WTC11 (cell line): ENCODE results near the gene ASB2. TPM values are rescaled to one million over a fixed set of nuclear protein-coding genes. Genes with fewer than 3 reads are reported as not detected.

Experiments used
- ATAC-seq: fragments of 200-7000 bp; cut with Tn5 transposase; 2 replicates; pipeline ENCODE4 v1.10.0; 2021; ENCODE audit warnings: mild to moderate bottlenecking, moderate library complexity
- CTCF ChIA-PET: fragments of 300-600 bp; sonication (Branson Sonifier 250); formaldehyde crosslinking; loops from one replicate; lab custom pipeline; 2021; ENCODE audit warnings: antibody characterized with exemption; lab: Charles Lee
- POLR2A ChIA-PET: fragments of 350-600 bp; sonication (Branson Sonifier 250); formaldehyde crosslinking; loops from one replicate; lab custom pipeline; 2021; ENCODE audit warnings: antibody characterized with exemption; lab: Charles Lee
- DNase-seq: peaks from one replicate; pipeline ENCODE4 v3.0.0; 2021; ENCODE audit warnings: low spot score
- H3K27ac Mint-ChIP-seq: 2 replicates; pipeline ENCODE4 v1.8.0; 2021; ENCODE audit warnings: mixed read lengths
- H3K27me3 Mint-ChIP-seq: 2 replicates; pipeline ENCODE4 v1.8.0; 2021; ENCODE audit warnings: low read depth, mild to moderate bottlenecking, moderate library complexity, mixed read lengths
- H3K36me3 Mint-ChIP-seq: 2 replicates; pipeline ENCODE4 v1.8.0; 2021; ENCODE audit warnings: mixed read lengths
- H3K4me1 Mint-ChIP-seq: 2 replicates; pipeline ENCODE4 v1.8.0; 2022; ENCODE audit warnings: mixed read lengths
- H3K4me3 Mint-ChIP-seq: 2 replicates; pipeline ENCODE4 v1.8.0; 2021; ENCODE audit warnings: mild to moderate bottlenecking, moderate library complexity, mixed read lengths
- H3K9me3 Mint-ChIP-seq: 2 replicates; pipeline ENCODE4 v1.8.0; 2021; ENCODE audit warnings: mixed read lengths
- AR ChIP-seq: fragments of 250-450 bp; sonication (Bioruptor Pico); IDR thresholded peaks from 2 replicates; pipeline ENCODE4 v1.9.0; 2021; ENCODE audit warnings: mild to moderate bottlenecking
- ARID4B ChIP-seq: sonication (generic); formaldehyde crosslinking; IDR thresholded peaks from 2 replicates; pipeline ENCODE4 v1.8.0; 2023; ENCODE audit warnings: missing genetic modification reagents, mild to moderate bottlenecking, borderline replicate concordance
- CBFB ChIP-seq: sonication (generic); formaldehyde crosslinking; IDR thresholded peaks from 2 replicates; pipeline ENCODE4 v1.8.1; 2022; ENCODE audit warnings: mild to moderate bottlenecking, low read depth, missing genetic modification reagents
- CREB1 ChIP-seq: sonication (generic); formaldehyde crosslinking; IDR thresholded peaks from 2 replicates; pipeline ENCODE4 v1.8.0; 2023; ENCODE audit warnings: mild to moderate bottlenecking, missing genetic modification reagents
- JUN ChIP-seq: sonication (generic); formaldehyde crosslinking; IDR thresholded peaks from 2 replicates; pipeline ENCODE4 v1.8.0; 2023; ENCODE audit warnings: mild to moderate bottlenecking, missing genetic modification reagents
- KAT7 ChIP-seq: sonication (generic); formaldehyde crosslinking; IDR thresholded peaks from 2 replicates; pipeline ENCODE4 v1.8.1; 2023; ENCODE audit warnings: missing genetic modification reagents, mild to moderate bottlenecking, borderline replicate concordance
- MXD4 ChIP-seq: fragments of 250-450 bp; sonication (Bioruptor Pico); IDR thresholded peaks from 2 replicates; pipeline ENCODE4 v1.8.0; 2021; ENCODE audit warnings: mild to moderate bottlenecking, moderate library complexity, borderline replicate concordance
- PRRX2 ChIP-seq: fragments of 250-450 bp; sonication (Bioruptor Pico); IDR thresholded peaks from 2 replicates; pipeline ENCODE4 v1.8.0; 2021; ENCODE audit warnings: mild to moderate bottlenecking
- RELA ChIP-seq: sonication (generic); formaldehyde crosslinking; IDR thresholded peaks from 2 replicates; pipeline ENCODE4 v1.8.1; 2022; ENCODE audit warnings: missing genetic modification reagents, mild to moderate bottlenecking, borderline replicate concordance
- SMAD4 ChIP-seq: sonication (generic); formaldehyde crosslinking; IDR thresholded peaks from 2 replicates; pipeline ENCODE4 v1.8.0; 2022; ENCODE audit warnings: mild to moderate bottlenecking, missing genetic modification reagents
- SP1 ChIP-seq: sonication (generic); formaldehyde crosslinking; conservative IDR thresholded peaks from 2 replicates; pipeline ENCODE4 v1.8.1; 2022; ENCODE audit warnings: missing genetic modification reagents
- ZBTB21 ChIP-seq: sonication (generic); formaldehyde crosslinking; IDR thresholded peaks from 2 replicates; pipeline ENCODE4 v1.8.1; 2023; ENCODE audit warnings: mild to moderate bottlenecking, missing genetic modification reagents, borderline replicate concordance
- ZMAT4 ChIP-seq: fragments of 250-450 bp; sonication (Bioruptor Pico); IDR thresholded peaks from 2 replicates; pipeline ENCODE4 v1.9.0; 2021; ENCODE audit warnings: mild to moderate bottlenecking
- ZNF232 ChIP-seq: sonication (generic); formaldehyde crosslinking; IDR thresholded peaks from 2 replicates; pipeline ENCODE4 v1.8.0; 2022; ENCODE audit warnings: mild to moderate bottlenecking, missing genetic modification reagents
- ZSCAN18 ChIP-seq: fragments of 250-450 bp; sonication (Bioruptor Pico); IDR thresholded peaks from 2 replicates; pipeline ENCODE4 v2.1.2; 2022; ENCODE audit warnings: mild to moderate bottlenecking, moderate library complexity
- total RNA-seq: library from RNA; stranded (reverse); gene quantifications from 3 replicates; pipeline ENCODE4 v1.2.3, GENCODE V29; 2021
- TF ChIP-seq, protein P1 (sequence below): sonication (generic); formaldehyde crosslinking; IDR thresholded peaks from 2 replicates; pipeline ENCODE4 v1.8.1; 2023; ENCODE audit warnings: mild to moderate bottlenecking, missing genetic modification reagents, moderate library complexity
- TF ChIP-seq, protein P2 (sequence below): fragments of 200-600 bp; IDR thresholded peaks from 2 replicates; pipeline ENCODE4 v1.8.0; 2022; ENCODE audit warnings: antibody characterized with exemption
- TF ChIP-seq, protein P3 (sequence below): sonication (generic); formaldehyde crosslinking; IDR thresholded peaks from 2 replicates; pipeline ENCODE4 v1.8.1; 2022; ENCODE audit warnings: low read depth, mild to moderate bottlenecking, moderate library complexity, missing genetic modification reagents, borderline replicate concordance
- TF ChIP-seq, protein P4 (sequence below): fragments of 250-450 bp; sonication (Bioruptor Pico); IDR thresholded peaks from 2 replicates; pipeline ENCODE4 v1.8.0; 2021; ENCODE audit warnings: mild to moderate bottlenecking

The ASB2 gene
- total RNA-seq, 1 experiment from 2014 or later: 0.37 TPM

DNA sequence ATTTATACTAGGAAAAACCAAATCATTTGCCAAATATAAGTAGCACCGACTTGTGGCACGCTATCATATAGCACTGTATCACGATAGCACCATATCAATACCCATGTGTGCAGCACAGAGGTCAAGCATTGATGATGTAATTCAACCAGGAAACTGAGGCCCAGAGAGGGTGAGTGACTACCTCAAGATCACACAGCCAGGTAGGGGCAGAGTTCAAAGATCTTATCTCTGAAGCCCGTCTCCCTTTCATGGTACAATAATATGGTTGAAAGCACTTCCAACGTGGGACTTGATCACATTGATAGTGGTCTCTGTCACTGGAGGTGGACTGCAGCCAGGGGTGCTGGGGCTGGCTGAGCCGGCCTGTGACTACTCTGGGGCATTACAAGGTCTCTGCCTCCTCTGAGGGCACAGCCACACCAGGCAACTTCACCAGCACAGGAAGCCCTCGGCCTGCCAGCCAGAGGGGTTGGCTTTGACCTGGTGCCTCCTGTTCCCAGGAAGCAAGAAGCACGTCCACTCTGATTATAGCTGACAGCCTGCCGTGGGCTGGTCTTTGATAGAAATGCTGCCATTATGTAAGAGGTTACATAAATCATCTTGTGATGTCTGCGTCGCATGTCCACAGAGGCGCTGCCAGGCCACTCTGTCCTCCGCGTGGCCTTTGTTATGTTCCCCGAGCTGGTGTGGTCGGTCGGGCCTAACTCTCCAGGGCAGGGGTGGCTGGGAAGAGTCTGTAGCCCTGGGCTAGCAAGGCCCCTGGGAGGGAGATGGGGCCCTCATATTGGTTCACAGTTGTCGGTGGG is 55.2 kb downstream of the ASB2 start:
- no peak for ATAC-seq
- CTCF ChIA-PET: interaction anchor here (0.7 to 2.3 kb wide), 3 partner anchors 14 to 18 kb away, joined by 3 to 8 read pairs (median 4); no protein-coding TSS in a partner anchor
- Mint-ChIP-seq H3K27ac (no peak overlapping the region), H3K27me3 (no peaks in the 10 kb centered on the region; the same call in none of the 2 replicates), H3K36me3 (no peaks in the 10 kb centered on the region), H3K9me3 (peaks cover 4% of the 10 kb centered on the region; the same call in 1 of the 2 replicates), H3K4me1 (peaks cover 6% of the 10 kb centered on the region; the same call in 1 of the 2 replicates), H3K4me3 (no peak overlapping the region)
- no peak for TF ChIP-seq SP1 (CRISPR knock-in tag)
- no peak for TF ChIP-seq ZMAT4 (CRISPR knock-in tag)
- TF ChIP-seq, protein P1, sequence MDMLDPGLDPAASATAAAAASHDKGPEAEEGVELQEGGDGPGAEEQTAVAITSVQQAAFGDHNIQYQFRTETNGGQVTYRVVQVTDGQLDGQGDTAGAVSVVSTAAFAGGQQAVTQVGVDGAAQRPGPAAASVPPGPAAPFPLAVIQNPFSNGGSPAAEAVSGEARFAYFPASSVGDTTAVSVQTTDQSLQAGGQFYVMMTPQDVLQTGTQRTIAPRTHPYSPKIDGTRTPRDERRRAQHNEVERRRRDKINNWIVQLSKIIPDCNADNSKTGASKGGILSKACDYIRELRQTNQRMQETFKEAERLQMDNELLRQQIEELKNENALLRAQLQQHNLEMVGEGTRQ: no peak
- TF ChIP-seq JUN: no peak
- TF ChIP-seq ARID4B: no peak
- no peak for TF ChIP-seq ZNF232 (CRISPR knock-in tag)
- no peak for DNase-seq
- POLR2A ChIA-PET: no interaction called here

GRCh38 chr14:93917141-93917540 is 59.2 kb downstream of the ASB2 start:
- H3K27me3 Mint-ChIP-seq: no peaks in the 10 kb centered on the region; the same call in none of the 2 replicates
- ChIA-PET POLR2A (no interaction called here), CTCF (interaction anchor here (0.6 to 1.4 kb wide), 4 partner anchors 10 to 113 kb away, joined by 3 to 5 read pairs (median 3); no protein-coding TSS in a partner anchor)
- ATAC-seq (no peak), DNase-seq (no peak)
- H3K4me3 Mint-ChIP-seq: no peak overlapping the region
- no peaks in the 10 kb centered on the region for H3K4me1 Mint-ChIP-seq
- no peaks in the 10 kb centered on the region for H3K36me3 Mint-ChIP-seq
- H3K27ac Mint-ChIP-seq: no peak overlapping the region
- peaks cover 4% of the 10 kb centered on the region; the same call in 1 of the 2 replicates for H3K9me3 Mint-ChIP-seq
- TF ChIP-seq, protein P2, sequence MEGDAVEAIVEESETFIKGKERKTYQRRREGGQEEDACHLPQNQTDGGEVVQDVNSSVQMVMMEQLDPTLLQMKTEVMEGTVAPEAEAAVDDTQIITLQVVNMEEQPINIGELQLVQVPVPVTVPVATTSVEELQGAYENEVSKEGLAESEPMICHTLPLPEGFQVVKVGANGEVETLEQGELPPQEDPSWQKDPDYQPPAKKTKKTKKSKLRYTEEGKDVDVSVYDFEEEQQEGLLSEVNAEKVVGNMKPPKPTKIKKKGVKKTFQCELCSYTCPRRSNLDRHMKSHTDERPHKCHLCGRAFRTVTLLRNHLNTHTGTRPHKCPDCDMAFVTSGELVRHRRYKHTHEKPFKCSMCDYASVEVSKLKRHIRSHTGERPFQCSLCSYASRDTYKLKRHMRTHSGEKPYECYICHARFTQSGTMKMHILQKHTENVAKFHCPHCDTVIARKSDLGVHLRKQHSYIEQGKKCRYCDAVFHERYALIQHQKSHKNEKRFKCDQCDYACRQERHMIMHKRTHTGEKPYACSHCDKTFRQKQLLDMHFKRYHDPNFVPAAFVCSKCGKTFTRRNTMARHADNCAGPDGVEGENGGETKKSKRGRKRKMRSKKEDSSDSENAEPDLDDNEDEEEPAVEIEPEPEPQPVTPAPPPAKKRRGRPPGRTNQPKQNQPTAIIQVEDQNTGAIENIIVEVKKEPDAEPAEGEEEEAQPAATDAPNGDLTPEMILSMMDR: no peak
- no peak for TF ChIP-seq MXD4 (CRISPR knock-in tag)
- no peak for TF ChIP-seq ZBTB21 (CRISPR knock-in tag)
- TF ChIP-seq, protein P3, sequence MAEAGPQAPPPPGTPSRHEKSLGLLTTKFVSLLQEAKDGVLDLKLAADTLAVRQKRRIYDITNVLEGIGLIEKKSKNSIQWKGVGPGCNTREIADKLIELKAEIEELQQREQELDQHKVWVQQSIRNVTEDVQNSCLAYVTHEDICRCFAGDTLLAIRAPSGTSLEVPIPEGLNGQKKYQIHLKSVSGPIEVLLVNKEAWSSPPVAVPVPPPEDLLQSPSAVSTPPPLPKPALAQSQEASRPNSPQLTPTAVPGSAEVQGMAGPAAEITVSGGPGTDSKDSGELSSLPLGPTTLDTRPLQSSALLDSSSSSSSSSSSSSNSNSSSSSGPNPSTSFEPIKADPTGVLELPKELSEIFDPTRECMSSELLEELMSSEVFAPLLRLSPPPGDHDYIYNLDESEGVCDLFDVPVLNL (CRISPR knock-in tag): no peak
- TF ChIP-seq KAT7 (CRISPR knock-in tag): no peak
- TF ChIP-seq RELA: no peak
- no peak for TF ChIP-seq AR
- TF ChIP-seq CREB1: no peak
- TF ChIP-seq, protein P4, sequence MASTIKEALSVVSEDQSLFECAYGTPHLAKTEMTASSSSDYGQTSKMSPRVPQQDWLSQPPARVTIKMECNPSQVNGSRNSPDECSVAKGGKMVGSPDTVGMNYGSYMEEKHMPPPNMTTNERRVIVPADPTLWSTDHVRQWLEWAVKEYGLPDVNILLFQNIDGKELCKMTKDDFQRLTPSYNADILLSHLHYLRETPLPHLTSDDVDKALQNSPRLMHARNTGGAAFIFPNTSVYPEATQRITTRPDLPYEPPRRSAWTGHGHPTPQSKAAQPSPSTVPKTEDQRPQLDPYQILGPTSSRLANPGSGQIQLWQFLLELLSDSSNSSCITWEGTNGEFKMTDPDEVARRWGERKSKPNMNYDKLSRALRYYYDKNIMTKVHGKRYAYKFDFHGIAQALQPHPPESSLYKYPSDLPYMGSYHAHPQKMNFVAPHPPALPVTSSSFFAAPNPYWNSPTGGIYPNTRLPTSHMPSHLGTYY (CRISPR knock-in tag): no peak
- no peak for TF ChIP-seq PRRX2 (CRISPR knock-in tag)
- no peak for TF ChIP-seq CBFB (CRISPR knock-in tag)
- no peak for TF ChIP-seq SMAD4
- TF ChIP-seq ZSCAN18 (CRISPR knock-in tag): no peak
